DND-41 (cell line): Measurements from ENCODE around the gene IGF2BP2.

Experiments
- CTCF ChIP-seq: IDR thresholded peaks from 2 replicates; pipeline ENCODE4 v1.5.1; 2012; ENCODE audit warnings: borderline replicate concordance, low read length, moderate library complexity, mild to moderate bottlenecking; ENCODE audit not compliant: poor library complexity, severe bottlenecking; ENCODE audit errors: extremely low read depth
- EZH2 ChIP-seq: IDR thresholded peaks from 3 replicates; pipeline ENCODE4 v1.6.1; 2012; ENCODE audit warnings: borderline replicate concordance, low read depth, mild to moderate bottlenecking, moderate library complexity, low read length, inconsistent platforms; ENCODE audit not compliant: severe bottlenecking

DNA sequence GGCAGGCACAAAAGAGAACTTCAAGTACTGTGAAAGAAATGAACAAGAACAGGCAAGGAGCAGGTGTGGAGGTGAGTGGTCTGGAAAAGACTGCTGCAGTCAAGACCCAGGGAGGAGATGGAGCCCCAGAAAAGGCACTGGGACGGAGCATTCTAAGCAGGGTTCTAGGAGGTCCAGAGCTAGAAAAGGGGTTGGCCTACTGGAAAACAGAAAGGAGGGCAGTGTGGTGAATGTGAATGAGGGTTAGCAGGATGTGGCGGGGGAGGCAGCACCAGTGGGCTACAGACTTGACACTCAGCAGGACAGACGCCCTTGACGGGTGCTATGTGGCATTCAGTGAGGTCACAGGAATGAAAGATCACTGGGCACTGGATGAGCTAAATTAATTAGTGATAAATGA, 163.1 kb downstream of the IGF2BP2 start:
- no peak for TF ChIP-seq CTCF
- TF ChIP-seq EZH2: no peak
